Activated CD4-positive, CD25-positive, alpha-beta regulatory T cell treated with anti-CD3 and anti-CD28 coated beads, Interleukin-2, amount 50 U/mL, for 16 hours (primary cell): ENCODE results near the gene CNOT1.
"Not testable (repeated sequence)": the region's sequence is repeated elsewhere in the genome, so short reads cannot be mapped to it uniquely, and the experiment has no call there.

ENCODE experiments used
- DNase-seq: peaks from one replicate; pipeline ENCODE4 v3.0.0-alpha.2; 2020; ENCODE audit warnings: low read depth, low spot score

The CNOT1 gene

DNA sequence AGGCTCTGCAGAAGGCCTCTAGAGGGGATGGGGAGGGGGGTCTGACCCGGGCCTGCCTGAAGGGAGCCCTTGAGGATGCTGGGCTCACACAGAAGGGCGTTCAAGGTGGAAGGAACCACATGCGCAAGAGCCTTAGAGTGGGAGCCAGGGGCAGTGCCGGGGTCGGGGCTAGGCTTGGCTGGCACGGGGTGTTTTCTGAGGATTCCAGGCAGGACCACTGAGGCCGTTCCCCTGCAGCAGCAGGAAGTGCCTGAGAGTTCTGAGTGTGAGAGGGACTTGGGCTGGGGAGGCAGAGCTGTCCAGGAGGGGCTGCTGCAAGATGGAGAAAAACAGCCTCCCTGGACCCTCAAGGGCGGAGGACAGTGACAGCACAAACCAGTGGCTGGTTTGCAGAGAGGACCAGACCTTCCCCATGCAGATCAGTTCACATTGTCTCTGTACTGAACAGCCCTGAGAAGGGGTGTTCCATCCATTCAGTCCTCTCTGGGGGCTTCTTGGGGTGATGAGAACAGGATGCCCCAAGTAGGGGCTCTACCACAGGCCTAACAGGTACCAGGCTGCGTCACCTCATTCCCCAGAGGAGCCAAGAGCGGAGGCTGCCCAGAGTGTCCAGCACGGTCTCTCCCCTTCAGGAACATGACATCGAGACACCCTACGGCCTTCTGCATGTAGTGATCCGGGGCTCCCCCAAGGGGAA is 126.3 kb downstream of the CNOT1 start:
- no peak for DNase-seq

DNA sequence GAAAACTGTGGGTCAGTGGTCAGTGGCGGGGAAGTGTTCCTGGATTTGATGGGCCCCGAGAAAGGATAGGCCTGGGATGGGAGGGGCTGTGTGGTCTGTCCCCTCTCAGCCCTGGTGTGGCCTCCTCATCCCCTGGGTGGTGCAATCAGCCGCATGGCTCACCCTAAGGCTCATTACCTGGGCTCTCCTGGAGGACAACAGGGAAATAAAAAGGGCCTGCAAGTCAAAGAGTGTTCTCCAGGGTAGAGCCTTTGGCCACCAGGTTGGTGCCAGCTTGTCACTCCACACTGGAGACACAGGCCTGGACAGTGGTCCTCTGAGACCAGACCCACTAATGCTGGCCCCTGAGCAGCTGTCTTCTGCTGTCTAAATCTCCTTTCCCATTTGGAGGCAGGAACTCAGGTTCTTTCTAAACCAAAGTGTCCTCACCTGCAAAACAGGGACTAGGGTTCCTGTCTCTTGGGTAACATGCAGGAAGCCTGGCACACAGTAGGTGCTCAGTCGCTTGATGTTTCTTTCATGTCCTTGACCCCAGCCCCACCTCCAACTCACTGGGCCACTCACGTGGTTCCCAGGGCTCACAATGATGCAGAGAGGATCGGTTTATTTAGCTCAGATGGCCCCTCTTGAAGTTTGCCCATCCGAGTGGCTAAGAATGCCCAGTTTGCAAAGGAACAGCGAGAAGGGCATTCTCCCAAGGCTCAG is 127.3 kb downstream of the CNOT1 start:
- no peak for DNase-seq

DNA sequence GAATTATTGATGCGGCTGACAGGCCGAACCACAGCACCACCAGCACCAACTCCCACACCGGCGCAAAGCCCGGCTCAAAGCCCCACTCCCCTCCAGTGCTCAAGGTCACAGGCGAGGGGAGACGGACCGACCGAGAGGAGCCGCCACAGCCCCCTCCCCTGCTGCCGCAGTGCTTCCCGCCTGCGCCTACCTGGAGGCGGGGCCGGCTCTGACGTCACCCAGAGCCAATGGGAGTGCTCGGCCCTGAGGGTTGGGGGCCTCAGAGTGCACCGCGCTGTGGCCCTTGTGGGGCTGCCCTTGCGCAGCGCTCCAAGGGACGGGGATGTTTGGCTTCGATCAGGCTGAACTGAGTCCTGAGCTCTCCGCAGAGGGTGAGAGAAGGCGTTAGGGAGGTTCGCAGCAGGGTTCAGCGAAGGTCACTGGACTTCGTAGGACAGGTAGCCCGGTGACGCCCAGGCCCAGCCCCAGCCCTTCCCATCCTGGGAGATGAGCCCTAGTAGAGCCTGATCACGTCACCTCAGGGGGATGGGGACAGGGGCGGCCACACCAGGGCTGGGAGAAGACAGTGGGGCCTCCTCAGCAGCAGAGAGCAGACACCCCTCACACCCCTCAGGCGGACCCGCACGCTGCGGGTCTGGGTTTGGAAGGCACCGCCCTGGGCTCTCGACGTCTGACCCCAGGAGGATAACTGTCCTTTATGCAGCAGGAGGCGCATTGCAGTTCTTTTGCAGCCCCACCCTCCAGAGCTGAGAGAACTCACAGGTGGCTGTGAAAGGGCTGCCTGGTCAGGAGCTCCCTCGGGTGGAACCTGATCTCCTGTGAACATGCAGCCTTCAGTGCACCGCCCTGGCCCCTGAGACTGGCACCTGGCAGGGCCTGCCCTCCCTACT is 128.1 kb downstream of the CNOT1 start:
- no peak for DNase-seq

DNA sequence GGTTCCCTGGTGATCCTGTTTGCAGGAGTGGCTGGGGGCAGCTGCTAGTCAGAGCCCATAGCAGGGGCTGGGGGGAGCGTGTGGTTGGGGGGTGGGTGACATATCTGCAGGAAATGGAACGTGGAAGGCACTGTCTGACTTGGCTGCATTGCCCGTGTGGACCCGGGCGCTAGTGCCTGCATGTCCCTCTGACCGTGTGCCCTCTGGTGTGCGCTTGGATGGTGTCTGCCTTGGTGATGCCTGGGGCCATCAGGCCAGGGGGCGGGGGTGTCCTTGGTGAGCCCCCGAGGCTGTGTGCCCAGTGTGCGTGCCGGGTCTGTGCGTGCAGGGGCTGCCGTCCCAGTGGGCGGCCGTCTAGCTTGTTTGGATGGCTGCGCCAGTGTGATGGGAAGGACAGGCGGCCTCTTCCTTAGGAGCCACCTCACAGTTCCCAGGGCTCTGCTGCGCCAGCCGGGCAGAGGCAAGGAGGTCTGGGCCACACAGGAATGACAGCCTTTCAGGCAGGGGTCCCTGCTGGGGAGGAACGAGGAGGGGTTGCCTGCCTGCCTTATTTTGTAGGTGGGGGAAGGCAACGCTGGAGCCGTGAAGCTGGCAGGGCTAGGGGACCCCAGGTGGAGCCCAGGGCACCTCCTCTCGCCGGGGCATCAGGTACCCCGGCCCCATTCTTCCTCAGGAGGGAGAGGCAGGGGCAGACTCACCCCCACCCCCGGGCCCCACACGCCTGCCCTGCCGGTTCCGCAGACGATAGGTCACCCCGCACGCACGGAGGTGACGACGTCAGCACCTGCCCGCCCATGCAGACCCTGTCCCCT is 129.0 kb downstream of the CNOT1 start:
- DNase-seq, result no peak

DNA sequence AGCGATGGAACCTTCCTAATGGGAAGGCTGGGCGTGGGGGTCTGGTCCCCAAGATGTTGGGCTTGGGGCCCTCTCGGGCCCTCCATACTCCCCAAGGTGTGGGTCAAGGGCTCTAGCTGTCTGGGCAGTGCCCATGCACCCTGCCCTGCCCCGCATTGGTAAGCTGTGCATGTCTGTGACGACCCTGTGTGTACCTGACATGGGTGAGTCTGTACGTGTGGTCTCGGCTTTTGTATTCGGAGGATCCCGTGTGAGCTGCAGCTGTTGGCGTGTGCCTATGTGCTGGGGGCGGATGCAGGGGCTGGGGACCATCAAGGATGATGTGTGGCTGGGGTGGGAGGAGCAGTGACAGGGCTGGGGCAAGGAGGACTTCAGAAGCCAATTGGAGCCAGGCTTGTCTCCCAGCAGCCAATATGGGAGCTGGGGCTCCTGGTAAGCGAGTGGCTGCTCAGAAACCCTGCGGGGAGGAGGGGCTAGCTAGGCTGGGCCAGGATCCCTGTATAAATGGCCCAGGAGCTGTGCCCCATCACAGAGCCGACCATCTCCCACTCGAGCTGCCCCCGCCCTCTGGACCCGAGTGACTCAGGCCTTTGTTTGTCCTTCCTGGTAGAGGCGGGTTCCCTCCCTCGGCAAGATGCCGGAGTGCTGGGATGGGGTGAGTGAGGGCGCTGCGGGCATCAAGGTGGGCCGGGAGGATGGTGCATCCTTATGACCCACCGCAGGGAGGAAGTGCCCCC is 129.8 kb downstream of the CNOT1 start, which contains the start of gene NDRG4:
NDRG4 (plus strand) TSS at position 529 of the 737 bp plus-strand sequence; CDS start at position 635, 106 bp downstream.
- no peak for DNase-seq

- no peak for DNase-seq
Measured at GRCh38 chr16:58499092-58499511, 130.5 kb downstream of the CNOT1 start.

DNA sequence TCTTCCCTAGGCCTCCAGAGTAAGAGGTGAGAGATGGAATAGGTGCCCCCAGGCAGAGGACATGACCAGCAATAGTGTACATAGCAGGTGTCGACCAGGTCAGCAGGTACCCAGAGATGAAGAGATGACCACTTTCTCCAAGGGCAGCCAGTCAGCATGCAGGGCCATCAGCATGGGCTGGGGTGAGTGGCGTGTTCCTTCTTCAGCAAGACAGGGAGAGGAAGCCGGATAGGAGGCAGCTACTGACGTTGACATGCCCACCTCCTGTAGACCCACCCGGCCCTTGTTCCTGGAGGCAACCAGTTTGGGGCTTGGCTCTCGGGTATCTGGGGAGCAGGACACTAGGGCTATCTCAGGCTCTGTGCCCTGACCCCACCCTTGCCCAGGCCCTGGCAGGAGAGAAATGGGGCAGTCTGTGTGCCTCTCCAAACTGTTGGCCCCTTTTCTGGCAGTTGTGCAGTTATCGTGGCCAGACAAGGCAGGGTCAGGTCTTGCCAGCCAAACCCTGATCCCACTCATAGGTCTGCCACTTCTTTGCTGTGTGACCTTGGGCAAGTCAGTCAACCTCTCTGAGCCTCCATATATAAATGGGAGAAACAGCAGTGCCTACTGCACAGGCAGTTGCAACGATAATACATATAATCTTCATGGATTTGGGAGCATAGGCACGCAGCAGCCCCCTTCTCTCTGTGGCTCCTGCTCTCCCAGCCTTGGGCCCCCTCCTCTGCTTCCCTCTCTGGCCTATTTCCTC is 131.1 kb downstream of the CNOT1 start:
- no peak for DNase-seq

- no peak for DNase-seq
Measured at GRCh38 chr16:58497935-58498334, 131.7 kb downstream of the CNOT1 start.

DNA sequence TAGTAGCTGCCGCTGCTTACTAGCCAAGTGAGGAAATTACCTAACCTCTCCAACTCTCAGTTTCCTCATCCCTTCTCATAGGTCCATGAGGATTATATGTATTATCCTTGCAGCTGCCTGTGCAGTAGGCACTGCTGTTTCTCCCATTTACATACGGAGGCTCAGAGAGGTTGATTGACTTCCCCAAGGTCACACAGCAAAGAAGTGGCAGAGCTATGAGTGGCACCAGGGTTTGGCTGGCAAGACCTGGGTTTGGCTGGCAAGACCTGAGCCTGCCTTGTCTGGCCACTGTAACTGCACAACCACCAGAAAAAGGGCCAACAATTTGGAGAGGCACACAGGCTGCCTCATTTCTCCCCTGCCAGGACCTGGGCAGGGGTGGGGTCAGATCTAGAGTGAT is 132.2 kb downstream of the CNOT1 start:
- DNase-seq, result no peak

DNA sequence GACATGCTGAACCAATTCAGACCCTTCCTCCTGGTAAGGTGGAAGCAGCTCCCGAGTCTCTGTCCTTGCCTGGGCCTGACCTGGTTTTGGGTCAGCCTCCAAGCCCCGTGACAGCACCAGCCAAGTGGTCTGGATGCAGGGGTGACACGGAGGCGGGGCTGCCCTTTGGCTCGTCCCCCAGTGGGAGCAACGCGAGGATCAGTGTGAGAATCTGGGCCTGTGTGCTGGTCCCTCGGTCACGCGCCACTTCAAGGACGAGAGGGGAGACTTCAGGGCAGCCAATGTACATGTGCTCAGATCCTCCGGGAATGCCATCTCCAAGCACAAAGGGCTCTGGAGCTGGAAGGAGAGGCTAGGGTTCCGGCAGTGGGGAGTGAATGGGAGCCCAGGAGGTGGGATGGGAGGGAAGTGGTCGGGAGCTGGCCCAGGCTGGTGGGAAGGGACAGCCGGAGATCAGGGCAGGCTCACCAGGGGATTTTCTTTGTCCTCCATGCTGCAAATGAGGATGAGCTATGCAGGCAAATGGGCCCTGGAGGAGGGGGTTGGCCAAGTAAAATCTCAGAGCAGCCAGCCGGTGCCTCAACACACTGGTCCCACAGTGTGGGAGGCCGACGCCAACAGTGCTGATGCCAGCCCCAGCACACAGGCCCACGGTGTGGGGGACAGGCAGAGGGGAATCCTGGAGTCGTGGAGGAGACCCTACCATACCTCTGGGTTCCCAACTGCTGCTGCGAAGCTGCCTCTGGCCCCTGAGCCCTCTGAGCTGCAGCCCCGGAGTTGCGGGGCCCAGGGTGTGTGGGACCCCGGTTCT is 133.9 kb downstream of the CNOT1 start:
- no peak for DNase-seq

GRCh38 chr16:58494981-58495520 is 134.6 kb downstream of the CNOT1 start:
- DNase-seq, result no peak

- no peak for DNase-seq
Measured at GRCh38 chr16:58493756-58494431, 135.7 kb downstream of the CNOT1 start.

DNA sequence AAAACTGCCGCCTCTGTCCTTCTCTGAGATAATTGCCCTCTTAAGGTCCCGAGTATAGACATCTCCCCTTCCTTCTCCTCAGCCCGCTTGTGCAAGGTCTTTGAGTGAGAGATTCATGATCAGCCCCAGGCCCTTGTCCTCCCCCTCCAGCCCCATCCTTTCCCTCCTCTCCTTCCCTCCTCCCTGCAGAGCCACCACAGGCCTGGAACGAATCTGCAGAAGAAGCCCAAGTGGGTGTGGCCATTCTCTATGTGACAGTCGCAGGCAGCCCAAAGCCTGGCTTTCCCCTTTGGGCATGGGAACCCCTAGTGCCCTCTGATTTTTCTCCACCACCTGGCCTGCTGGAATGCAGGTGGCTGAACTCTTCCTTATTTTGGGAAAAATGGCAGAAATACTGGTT is 136.9 kb downstream of the CNOT1 start:
- DNase-seq, result no peak

GRCh38 chr16:58492066-58492465 is 137.6 kb downstream of the CNOT1 start:
- DNase-seq, result no peak

DNA sequence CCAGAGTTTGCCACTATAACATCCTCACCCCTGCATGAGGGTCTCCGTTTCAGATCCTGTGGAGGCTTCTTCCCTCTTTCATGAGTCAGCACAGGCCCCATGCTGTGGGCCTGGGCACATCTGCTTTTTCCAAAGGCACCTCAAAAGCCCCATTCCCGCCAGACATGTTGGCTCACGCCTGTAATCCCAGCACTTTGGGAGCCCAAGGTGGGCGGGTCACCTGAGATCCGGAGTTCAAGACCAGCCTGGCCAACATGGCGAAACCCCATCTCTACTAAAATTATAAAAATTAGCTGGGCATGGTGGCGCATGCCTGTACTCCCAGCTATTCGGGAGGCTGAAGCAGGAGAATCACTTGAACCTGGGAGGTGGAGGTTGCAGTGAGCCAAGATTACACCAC is 139.1 kb downstream of the CNOT1 start:
- not testable (repeated sequence) for DNase-seq

DNA sequence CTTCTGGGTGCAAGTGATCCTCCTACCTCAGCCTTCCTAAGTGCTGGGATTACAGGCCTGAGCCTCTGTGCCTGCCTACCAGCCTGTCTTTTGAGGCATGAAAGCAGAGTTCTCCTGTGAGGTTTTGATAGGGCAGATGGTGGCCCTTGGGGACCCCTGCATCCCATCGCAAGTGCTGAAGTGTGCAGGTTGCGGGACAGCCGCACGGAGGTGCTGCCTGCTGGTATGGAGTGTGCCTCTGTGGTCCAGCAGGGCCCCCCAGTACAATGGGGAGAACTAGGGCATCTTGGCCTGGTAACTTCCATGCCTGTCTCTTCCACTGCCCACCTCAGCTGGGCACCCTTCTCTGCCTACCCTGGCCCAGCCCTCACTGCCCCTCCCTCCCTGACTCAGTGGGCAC is 139.6 kb downstream of the CNOT1 start:
- no peak for DNase-seq

- no peak for DNase-seq
Measured at GRCh38 chr16:58488531-58488930, 141.1 kb downstream of the CNOT1 start.
